Measurements from ENCODE around the gene UBA6. TPM values are rescaled to one million over a fixed set of nuclear protein-coding genes. Genes with fewer than 3 reads are reported as not detected.

The UBA6 gene
- total and polyA plus RNA-seq, 2 experiments from 2014 or later, result 19.8 to 75.2 TPM

DNA sequence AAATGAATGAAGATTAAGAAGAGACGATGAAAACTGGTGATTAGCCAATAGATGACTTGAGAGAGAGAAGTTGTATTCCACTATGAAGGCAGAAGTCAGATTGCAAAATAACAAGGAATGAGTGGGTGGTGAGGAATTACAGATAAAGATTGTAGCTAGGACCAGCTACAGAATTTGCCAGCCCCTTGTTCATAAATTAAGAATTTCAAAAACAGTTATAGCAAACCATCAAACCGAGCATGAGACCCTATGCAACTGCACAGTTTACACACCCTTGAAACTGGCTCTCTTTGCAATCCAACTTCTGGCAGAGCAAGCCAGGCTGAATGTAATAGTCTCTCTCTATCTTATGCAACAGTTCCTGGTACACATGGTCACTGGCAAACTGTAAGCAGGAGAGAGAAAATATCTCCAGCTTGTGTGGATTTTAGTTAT is 107.2 kb downstream of the UBA6 start:
- Histone ChIP-seq H3K9me3 (ENCODE audit: low read depth) (no peaks in the 10 kb centered on the region), H3K36me3 (no peaks in the 10 kb centered on the region), H3K27me3 (no peaks in the 10 kb centered on the region), H3K27ac (no peak overlapping the region), H3K4me1 (ENCODE audit: low read depth) (no peaks in the 10 kb centered on the region), H3K4me3 (no peak overlapping the region)
- peak in 1 of 2 donors; percentile 91 for DNase-seq (ENCODE audit: low read depth in 1 of 2, low spot score in 1 of 2)
- TF ChIP-seq CTCF (IDR thresholded peaks at IDR 0.05; ENCODE audit: low read depth, low read length), result no peak

GRCh38 chr4:67587156-67587555 is 113.8 kb downstream of the UBA6 start:
- no peak overlapping the region for H3K27ac ChIP-seq
- H3K4me1 ChIP-seq (ENCODE audit: low read depth), result no peaks in the 10 kb centered on the region
- no peaks in the 10 kb centered on the region for H3K9me3 ChIP-seq (ENCODE audit: low read depth)
- TF ChIP-seq CTCF (IDR thresholded peaks at IDR 0.05; ENCODE audit: low read depth, low read length), result no peak
- no peak for DNase-seq (ENCODE audit: low read depth in 1 of 2, low spot score in 1 of 2)
- no peaks in the 10 kb centered on the region for H3K27me3 ChIP-seq
- no peaks in the 10 kb centered on the region for H3K36me3 ChIP-seq
- H3K4me3 ChIP-seq, result no peak overlapping the region

DNA sequence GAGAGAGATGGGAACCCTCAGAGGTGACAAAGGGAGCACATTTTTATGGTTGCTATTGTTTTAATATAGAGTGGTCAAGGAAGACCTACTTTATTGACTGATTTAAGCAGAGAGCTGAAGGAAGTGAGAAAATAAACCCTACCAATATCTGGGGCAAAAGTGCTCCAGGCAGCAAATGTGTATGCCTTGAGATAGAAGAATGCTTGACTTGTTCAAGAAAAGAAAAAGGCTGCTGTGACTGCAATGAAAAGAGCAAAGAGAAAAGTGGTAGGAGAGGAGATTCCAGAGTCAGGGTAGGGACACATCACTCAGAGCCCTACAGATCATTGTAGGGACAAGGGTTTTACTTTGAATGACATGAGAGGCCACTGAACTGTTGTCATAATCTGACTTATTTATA is 116.5 kb downstream of the UBA6 start:
- DNase-seq (ENCODE audit: low read depth in 1 of 2, low spot score in 1 of 2), result no peak
- no peaks in the 10 kb centered on the region for H3K4me1 ChIP-seq (ENCODE audit: low read depth)
- H3K4me3 ChIP-seq, result no peak overlapping the region
- TF ChIP-seq CTCF (IDR thresholded peaks at IDR 0.05; ENCODE audit: low read depth, low read length), result no peak
- no peaks in the 10 kb centered on the region for H3K27me3 ChIP-seq
- H3K36me3 ChIP-seq, result no peaks in the 10 kb centered on the region
- no peaks in the 10 kb centered on the region for H3K9me3 ChIP-seq (ENCODE audit: low read depth)
- no peak overlapping the region for H3K27ac ChIP-seq

DNA sequence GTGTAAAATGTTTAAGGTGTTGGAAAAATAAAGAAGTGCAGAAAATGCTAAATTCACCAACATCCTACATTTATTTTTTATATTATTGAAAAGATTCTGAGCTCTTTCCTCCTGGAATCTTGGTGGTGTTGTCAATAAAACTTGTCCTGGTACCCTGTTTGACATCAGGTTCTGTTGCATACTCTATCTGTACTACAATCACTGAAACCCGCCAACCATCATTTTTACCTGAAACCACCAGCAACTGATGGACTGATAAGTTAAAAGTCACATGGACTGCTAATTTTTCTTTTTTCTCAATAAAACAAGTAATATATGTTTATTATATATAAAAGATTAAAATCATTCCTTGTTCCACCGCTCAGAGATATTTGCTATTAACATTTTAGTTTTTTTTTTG is 119.0 kb downstream of the UBA6 start:
- Histone ChIP-seq H3K4me3 (no peak overlapping the region), H3K27ac (no peak overlapping the region), H3K27me3 (no peaks in the 10 kb centered on the region), H3K9me3 (ENCODE audit: low read depth) (no peaks in the 10 kb centered on the region), H3K36me3 (no peaks in the 10 kb centered on the region), H3K4me1 (ENCODE audit: low read depth) (no peaks in the 10 kb centered on the region)
- TF ChIP-seq CTCF (IDR thresholded peaks at IDR 0.05; ENCODE audit: low read depth, low read length), result no peak
- DNase-seq (ENCODE audit: low read depth in 1 of 2, low spot score in 1 of 2), result no peak

GRCh38 chr4:67581208-67581857 is 119.6 kb downstream of the UBA6 start:
- Histone ChIP-seq H3K4me3 (no peak overlapping the region), H3K27me3 (no peaks in the 10 kb centered on the region), H3K4me1 (ENCODE audit: low read depth) (no peaks in the 10 kb centered on the region), H3K27ac (no peak overlapping the region), H3K9me3 (ENCODE audit: low read depth) (no peaks in the 10 kb centered on the region), H3K36me3 (no peaks in the 10 kb centered on the region)
- no peak for DNase-seq (ENCODE audit: low read depth in 1 of 2, low spot score in 1 of 2)
- TF ChIP-seq CTCF (IDR thresholded peaks at IDR 0.05; ENCODE audit: low read depth, low read length), result no peak

All from cardiac muscle cell (in vitro differentiated cells and primary cell).